LNCaP clone FGC (cell line): ENCODE measurements around the gene TULP1.

ENCODE experiments used
- DNase-seq: peaks from one replicate; pipeline ENCODE4 v3.0.0-alpha.2; 2011; ENCODE audit warnings: low read depth
- H3K4me3 ChIP-seq: 2 replicates; pipeline ENCODE4 v1.5.1; 2011; ENCODE audit warnings: mild to moderate bottlenecking, low read depth, low read length, control low read depth
- CTCF ChIP-seq: IDR thresholded peaks from 2 replicates; pipeline ENCODE4 v1.5.1; 2012; ENCODE audit warnings: mild to moderate bottlenecking; ENCODE audit not compliant: control insufficient read depth, insufficient read depth; ENCODE audit errors: extremely low read depth

The TULP1 gene

GRCh38 chr6:35492974-35493284 is 19.8 kb downstream of the TULP1 start:
- DNase-seq: no peak
- H3K4me3 ChIP-seq: no peak overlapping the region
- no peak for TF ChIP-seq CTCF

GRCh38 chr6:35492258-35492973 is 20.3 kb downstream of the TULP1 start:
- H3K4me3 ChIP-seq: no peak overlapping the region
- TF ChIP-seq CTCF: no peak
- DNase-seq: no peak

- no peak for DNase-seq
- TF ChIP-seq CTCF: no peak
- no peak overlapping the region for H3K4me3 ChIP-seq
These were observed 21.0 kb downstream of the TULP1 start for GRCh38 chr6:35491558-35492257.

GRCh38 chr6:35490821-35491557 is 21.7 kb downstream of the TULP1 start:
- TF ChIP-seq CTCF: no peak
- DNase-seq: no peak
- H3K4me3 ChIP-seq: no peak overlapping the region

- no peak for DNase-seq
- no peak for TF ChIP-seq CTCF
- no peak overlapping the region for H3K4me3 ChIP-seq
These were observed 22.5 kb downstream of the TULP1 start for GRCh38 chr6:35489995-35490791.

- no peak overlapping the region for H3K4me3 ChIP-seq
- no peak for DNase-seq
- no peak for TF ChIP-seq CTCF
These were observed 23.6 kb downstream of the TULP1 start for GRCh38 chr6:35489066-35489465.
